Sigmoid colon (tissue), 7 donors: ENCODE measurements around the gene GLI3. TPM values are rescaled to one million over a fixed set of nuclear protein-coding genes. Genes with fewer than 3 reads are reported as not detected.

Experiments used
- DNase-seq: peaks from one replicate; pipeline ENCODE4 v3.0.0-alpha.2; 2019
- H3K27ac ChIP-seq, 4 donors: fragments of 200-600 bp; sonication (generic); one replicate each; pipeline ENCODE4 v1.5.1; 2016 to 2019; ENCODE audit warnings: mild to moderate bottlenecking in 1 of 4
- H3K27me3 ChIP-seq, 3 donors: fragments of 200-600 bp; sonication (generic); one replicate each; pipeline ENCODE4 v1.5.1; 2019; ENCODE audit warnings: mild to moderate bottlenecking in 1 of 3
- H3K36me3 ChIP-seq, 4 donors: fragments of 200-600 bp; sonication (generic); one replicate each; pipeline ENCODE4 v1.5.1; 2016 to 2019
- H3K4me1 ChIP-seq, 4 donors: fragments of 200-600 bp; sonication (generic); one replicate each; pipeline ENCODE4 v1.5.1; 2017 to 2019
- H3K4me3 ChIP-seq, 4 donors: fragments of 200-600 bp; sonication (generic); one replicate each; pipeline ENCODE4 v1.5.1; 2017 to 2019; ENCODE audit warnings: mild to moderate bottlenecking in 2 of 4, moderate library complexity in 1 of 4
- H3K9me3 ChIP-seq, 4 donors: fragments of 200-600 bp in 3 of 4; sonication (generic) in 3 of 4; one replicate each; pipeline versions ENCODE4 v1.5.1 to v1.6.1; 2013 to 2019
- EP300 ChIP-seq, 4 donors: sonication (generic); formaldehyde crosslinking; IDR thresholded peaks; one replicate each; pipeline ENCODE4 v1.6.1; 2017; ENCODE audit warnings: antibody characterized with exemption in 4 of 4
- POLR2A ChIP-seq, 2 donors: fragments of 450-650 bp; IDR thresholded peaks; one replicate each; pipeline ENCODE4 v1.6.1; 2016; ENCODE audit warnings: antibody characterized with exemption in 2 of 2, mild to moderate bottlenecking in 2 of 2, moderate library complexity in 2 of 2
- POLR2AphosphoS5 ChIP-seq, 4 donors: sonication (generic); formaldehyde crosslinking; IDR thresholded peaks; one replicate each; pipeline ENCODE4 v1.6.1; 2017; ENCODE audit warnings: antibody characterized with exemption in 4 of 4
- WGBS, 2 donors: extraction: QIAGEN DNeasy Blood & Tissue Kit; methylation state at CpG; one replicate each; pipeline ENCODE4 v1.1.7; 2013; 5-methylcytosine and 5-hydroxymethylcytosine counted together
- intact Hi-C: fragments of 100-400 bp; cut with DNase I; formaldehyde crosslinking; loops from one replicate; pipeline ENCODE4 v1.15.1; 2023
- polyA plus RNA-seq, 3 donors: library from polyadenylated mRNA; stranded (reverse); fragments of 200-250 nt; gene quantifications; one replicate each; pipeline ENCODE4 v1.2.3, GENCODE V29; 2013
- total RNA-seq, 4 donors: library from RNA; depleted of rRNA; stranded (reverse); fragments of >200 nt; gene quantifications; one replicate each; pipeline ENCODE4 v1.1.0, GENCODE V29; 2016
- TF ChIP-seq, protein P1 (sequence below), 4 experiments: fragments of 450-650 bp in 3 of 4; fragments of 200-600 bp in 1 of 4; IDR thresholded peaks; one replicate each; pipeline ENCODE4 v1.5.1; 2016 to 2019; ENCODE audit warnings: antibody characterized with exemption in 4 of 4, mild to moderate bottlenecking in 3 of 4, moderate library complexity in 2 of 4
- donor health status: healthy with polysubstance abuse.
- donor health status: Bipolar disorder and iron deficiency.
- donor health status: healthy.

Gene GLI3
- total and polyA plus RNA-seq, 7 donors, result 0.23 to 31.6 (median 17.2) TPM

DNA sequence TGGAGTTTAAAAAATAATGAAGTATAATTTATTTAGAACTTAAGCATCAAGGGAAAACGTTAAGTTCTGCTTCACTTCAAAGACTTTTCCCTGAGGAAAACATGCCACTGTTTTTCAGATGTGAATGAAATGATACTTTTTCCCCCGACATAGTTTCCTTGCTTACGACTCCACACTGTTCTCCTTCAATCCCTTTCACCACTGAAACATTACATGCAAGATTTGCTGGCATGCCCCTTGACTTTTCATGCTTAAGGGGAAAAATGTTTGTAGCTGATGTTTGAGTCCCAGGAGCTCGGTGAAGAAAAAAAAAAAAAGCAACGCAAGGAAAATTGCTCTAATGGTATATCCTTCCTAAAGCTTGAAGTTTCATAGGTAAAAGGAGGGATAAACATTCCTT, 10.0 kb downstream of the GLI3 start:
- WGBS, 2 donors, result 49 to 65% methylated on average over 5 of the region's 5 CpGs
- Histone ChIP-seq H3K4me1 (peaks cover 0 to 88% (median 61%) of the 10 kb centered on the region in 4 donors), H3K4me3 (no peak overlapping the region), H3K27ac (peak overlapping the region in 3 of 4 donors; percentile 48 to 72 (median 52)), H3K27me3 (no peaks in the 10 kb centered on the region), H3K9me3 (no peaks in the 10 kb centered on the region), H3K36me3 (peaks cover 0 to under 1% (median 0%) of the 10 kb centered on the region in 4 donors)
- intact Hi-C loops, result no loop called here
- DNase-seq, result no peak
- TF ChIP-seq POLR2A (IDR thresholded peaks at IDR 0.05) (no peak), POLR2AphosphoS5 (IDR thresholded peaks at IDR 0.05) (no peak), EP300 (IDR thresholded peaks at IDR 0.05) (no peak)
- TF ChIP-seq, protein P1, sequence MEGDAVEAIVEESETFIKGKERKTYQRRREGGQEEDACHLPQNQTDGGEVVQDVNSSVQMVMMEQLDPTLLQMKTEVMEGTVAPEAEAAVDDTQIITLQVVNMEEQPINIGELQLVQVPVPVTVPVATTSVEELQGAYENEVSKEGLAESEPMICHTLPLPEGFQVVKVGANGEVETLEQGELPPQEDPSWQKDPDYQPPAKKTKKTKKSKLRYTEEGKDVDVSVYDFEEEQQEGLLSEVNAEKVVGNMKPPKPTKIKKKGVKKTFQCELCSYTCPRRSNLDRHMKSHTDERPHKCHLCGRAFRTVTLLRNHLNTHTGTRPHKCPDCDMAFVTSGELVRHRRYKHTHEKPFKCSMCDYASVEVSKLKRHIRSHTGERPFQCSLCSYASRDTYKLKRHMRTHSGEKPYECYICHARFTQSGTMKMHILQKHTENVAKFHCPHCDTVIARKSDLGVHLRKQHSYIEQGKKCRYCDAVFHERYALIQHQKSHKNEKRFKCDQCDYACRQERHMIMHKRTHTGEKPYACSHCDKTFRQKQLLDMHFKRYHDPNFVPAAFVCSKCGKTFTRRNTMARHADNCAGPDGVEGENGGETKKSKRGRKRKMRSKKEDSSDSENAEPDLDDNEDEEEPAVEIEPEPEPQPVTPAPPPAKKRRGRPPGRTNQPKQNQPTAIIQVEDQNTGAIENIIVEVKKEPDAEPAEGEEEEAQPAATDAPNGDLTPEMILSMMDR (IDR thresholded peaks at IDR 0.05), result no peak

DNA sequence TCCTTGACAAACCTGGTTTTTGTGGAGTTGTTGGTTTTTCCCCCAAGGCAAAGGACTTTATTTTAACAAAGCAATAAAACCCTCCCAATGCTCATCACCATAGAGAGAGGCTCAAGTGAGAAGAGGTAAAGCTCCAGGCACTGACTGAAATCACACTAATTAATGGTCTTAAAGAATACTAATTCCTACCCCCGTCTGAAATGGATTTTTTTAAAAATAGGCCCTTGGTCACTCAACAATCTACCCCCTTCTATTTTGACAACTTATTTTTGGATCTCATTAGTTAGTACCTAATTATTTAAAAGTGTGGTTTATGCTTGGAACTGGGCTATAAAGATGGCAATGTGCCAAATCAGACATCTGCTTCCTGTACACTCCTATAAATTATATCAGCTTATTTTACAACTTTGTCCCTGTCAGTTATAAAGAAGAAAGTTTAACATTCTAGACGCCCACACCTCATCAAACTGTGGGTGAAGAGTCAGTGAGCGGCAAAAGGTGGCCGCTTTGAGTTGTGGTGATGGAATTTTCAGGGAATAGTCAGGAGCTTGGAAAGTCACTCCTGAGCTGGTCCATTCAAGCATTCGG, 10.6 kb downstream of the GLI3 start:
- intact Hi-C loops, result no loop called here
- Histone ChIP-seq H3K9me3 (no peaks in the 10 kb centered on the region), H3K36me3 (peaks cover 0 to 6% (median 0%) of the 10 kb centered on the region in 4 donors), H3K4me1 (peaks cover 0 to 88% (median 59%) of the 10 kb centered on the region in 4 donors), H3K27ac (peak overlapping the region in 3 of 4 donors; percentile 48 to 72 (median 52)), H3K4me3 (no peak overlapping the region), H3K27me3 (no peaks in the 10 kb centered on the region)
- WGBS, 2 donors, result 24 to 43% methylated on average over 5 of the region's 5 CpGs
- TF ChIP-seq POLR2AphosphoS5 (IDR thresholded peaks at IDR 0.05) (no peak), POLR2A (IDR thresholded peaks at IDR 0.05) (no peak), EP300 (IDR thresholded peaks at IDR 0.05) (no peak)
- TF ChIP-seq, protein P1 (IDR thresholded peaks at IDR 0.05), result no peak
- DNase-seq, result no peak

DNA sequence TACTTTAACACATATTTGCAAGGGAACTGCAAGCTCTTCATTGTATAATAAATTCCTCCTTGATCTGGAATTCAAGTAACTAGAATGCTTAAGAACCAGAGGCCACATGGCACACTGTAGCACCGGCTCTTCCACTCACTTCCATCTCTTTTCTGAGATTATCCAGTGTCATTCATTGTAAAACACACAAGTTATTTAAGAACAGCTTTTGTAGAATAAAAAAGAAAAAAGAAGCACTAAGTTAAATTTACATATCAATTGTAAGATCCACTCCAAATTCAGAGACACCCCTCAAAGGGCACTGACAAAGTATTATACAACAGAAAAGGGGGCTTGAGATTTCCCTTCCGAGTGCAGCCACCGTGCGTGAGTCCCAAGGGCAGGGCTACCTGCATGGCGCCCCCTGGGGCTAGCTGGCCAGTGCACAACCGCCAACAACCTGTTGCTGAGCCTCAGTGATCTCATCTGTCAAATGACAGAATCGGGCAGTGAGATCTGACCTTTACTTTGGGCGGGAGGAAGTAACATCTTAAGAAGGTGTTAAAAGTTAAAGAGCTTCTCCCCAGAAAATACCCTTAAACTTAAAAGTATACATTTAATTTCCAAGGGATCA, 12.5 kb downstream of the GLI3 start:
- no peak for DNase-seq
- Histone ChIP-seq H3K36me3 (peaks cover 0 to 19% (median 0%) of the 10 kb centered on the region in 4 donors), H3K4me1 (peaks cover 0 to 91% (median 68%) of the 10 kb centered on the region in 4 donors), H3K27me3 (no peaks in the 10 kb centered on the region), H3K27ac (peak overlapping the region in 2 of 4 donors; percentile 52 to 72), H3K4me3 (no peak overlapping the region), H3K9me3 (no peaks in the 10 kb centered on the region)
- 86 to 94% methylated on average over 8 of the region's 8 CpGs for WGBS, 2 donors
- no peak for TF ChIP-seq POLR2A (IDR thresholded peaks at IDR 0.05)
- TF ChIP-seq, protein P1 (IDR thresholded peaks at IDR 0.05), result no peak
- no peak for TF ChIP-seq POLR2AphosphoS5 (IDR thresholded peaks at IDR 0.05)
- TF ChIP-seq EP300 (IDR thresholded peaks at IDR 0.05), result no peak
- intact Hi-C loops, result no loop called here

DNA sequence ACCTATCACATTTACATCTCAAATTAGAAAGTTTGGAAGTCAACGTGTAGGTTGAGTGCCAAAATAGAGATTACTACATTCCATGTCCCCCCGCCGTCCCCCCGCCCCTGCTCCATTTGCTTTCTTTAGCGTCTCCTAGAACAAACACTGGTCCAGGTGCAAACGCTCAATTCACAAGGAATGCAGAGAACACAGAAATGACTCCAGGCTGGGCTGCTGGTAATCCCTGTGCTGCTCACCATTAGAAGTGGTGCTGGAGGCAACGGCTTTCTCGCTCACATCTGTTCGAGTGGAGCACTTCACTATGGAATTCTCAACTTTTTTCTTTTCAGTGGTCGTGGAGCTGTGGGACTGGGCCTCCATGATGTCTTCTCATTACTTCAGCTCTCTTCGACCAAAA, 14.1 kb downstream of the GLI3 start:
- H3K4me3 ChIP-seq, result no peak overlapping the region
- peaks cover 0 to 89% (median 60%) of the 10 kb centered on the region in 4 donors for H3K4me1 ChIP-seq
- WGBS, 2 donors, result 77 to 87% methylated on average over 11 of the region's 11 CpGs
- TF ChIP-seq, protein P1 (IDR thresholded peaks at IDR 0.05), result no peak
- TF ChIP-seq POLR2AphosphoS5 (IDR thresholded peaks at IDR 0.05), result peak in 1 of 4 donors; percentile 10
- H3K27me3 ChIP-seq, result no peaks in the 10 kb centered on the region
- intact Hi-C loops, result no loop called here
- DNase-seq, result peak; percentile 80
- H3K27ac ChIP-seq, result peak overlapping the region in 3 of 4 donors; percentile 24 to 72 (median 52)
- H3K9me3 ChIP-seq, result no peaks in the 10 kb centered on the region
- peaks cover 0 to 19% (median 0%) of the 10 kb centered on the region in 4 donors for H3K36me3 ChIP-seq
